H1 (cell line): ENCODE data around the gene CHCHD3. TPM values are rescaled to one million over a fixed set of nuclear protein-coding genes. Genes with fewer than 3 reads are reported as not detected.

Source experiments
- CHD1 ChIP-seq: IDR thresholded peaks from 2 replicates; pipeline ENCODE4 v1.6.1; 2012; ENCODE audit warnings: low read depth, low read length, improper control_type of control experiment
- JUN ChIP-seq: IDR thresholded peaks from 2 replicates; pipeline ENCODE4 v1.6.1; 2011; ENCODE audit warnings: low read depth, mild to moderate bottlenecking, improper control_type of control experiment, low read length
- POU5F1 ChIP-seq: IDR thresholded peaks from 2 replicates; pipeline ENCODE4 v1.6.1; 2011; ENCODE audit warnings: low read depth, mild to moderate bottlenecking, low read length, moderate library complexity
- RBBP5 ChIP-seq: IDR thresholded peaks from 2 replicates; pipeline ENCODE4 v1.7.1; 2012; ENCODE audit warnings: low read depth, mild to moderate bottlenecking, inconsistent platforms, low read length, moderate library complexity, borderline replicate concordance
- RXRA ChIP-seq: IDR thresholded peaks from 2 replicates; pipeline ENCODE4 v1.6.1; 2011; ENCODE audit warnings: low read depth, mild to moderate bottlenecking, low read length, moderate library complexity; ENCODE audit not compliant: insufficient read depth
- polyA plus RNA-seq, 7 experiments: library from polyadenylated mRNA; depleted of rRNA in 3 of 7; stranded (reverse) in 5 of 7; unstranded in 2 of 7; fragments of >200 nt in 5 of 7; fragments of 200-250 nt in 2 of 7; gene quantifications; 1 replicate in 5 of 7; 2 replicates in 1 of 7; 4 replicates in 1 of 7; pipeline versions ENCODE4 v1.2.1 to v1.2.3, GENCODE V29; 2011 to 2013; ENCODE audit warnings: missing spikeins in 2 of 7, mixed read lengths in 2 of 7
- total RNA-seq: library from RNA; stranded (reverse); fragmentation: NEBNext Ultra II Directional; extraction: Animal tissue kit (Norgen Biotek cat#: 25700); gene quantifications from 2 replicates; pipeline ENCODE4 v1.2.1, GENCODE V29; 2021
- TF ChIP-seq, protein P1 (sequence below): IDR thresholded peaks from 2 replicates; pipeline ENCODE4 v1.6.1; 2012; ENCODE audit warnings: inconsistent platforms

Gene CHCHD3
- total and polyA plus RNA-seq, 2 of the 8 experiments (the other 6 are each of a cell fraction or from before 2014, with no cell fraction given): 42.9 to 137 TPM

DNA sequence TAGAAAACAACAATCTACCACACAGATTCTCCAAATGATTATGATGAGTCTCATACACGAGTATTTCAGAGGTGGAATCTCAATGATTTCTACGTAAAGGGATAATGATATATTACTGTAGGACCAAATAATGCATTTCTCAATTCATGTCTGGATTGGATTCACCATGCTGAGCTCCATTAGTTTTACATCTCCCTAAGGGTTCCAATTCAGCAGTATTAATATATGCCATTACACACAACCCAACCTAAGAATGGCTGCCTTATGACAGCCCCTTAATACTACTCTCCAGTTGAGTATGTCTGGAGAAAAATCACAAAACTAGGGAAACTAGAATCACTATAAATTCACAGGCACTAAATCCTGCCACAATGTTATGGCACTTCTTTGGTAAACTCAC lies 271.3 kb downstream of the CHCHD3 start (continued):
- TF ChIP-seq, protein P1, sequence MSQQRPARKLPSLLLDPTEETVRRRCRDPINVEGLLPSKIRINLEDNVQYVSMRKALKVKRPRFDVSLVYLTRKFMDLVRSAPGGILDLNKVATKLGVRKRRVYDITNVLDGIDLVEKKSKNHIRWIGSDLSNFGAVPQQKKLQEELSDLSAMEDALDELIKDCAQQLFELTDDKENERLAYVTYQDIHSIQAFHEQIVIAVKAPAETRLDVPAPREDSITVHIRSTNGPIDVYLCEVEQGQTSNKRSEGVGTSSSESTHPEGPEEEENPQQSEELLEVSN: no peak
- TF ChIP-seq RBBP5: no peak
- TF ChIP-seq JUN: no peak
- no peak for TF ChIP-seq CHD1
- TF ChIP-seq RXRA: no peak
- no peak for TF ChIP-seq POU5F1
- TF ChIP-seq, all 59 proteins: peak for 0
